HEK293 (cell line): ENCODE measurements around the gene FOXD3.

Experiments used
- GLI2 ChIP-seq: fragments of 450-650 bp; formaldehyde crosslinking; IDR thresholded peaks from 2 replicates; pipeline ENCODE4; 2017; ENCODE audit warnings: missing biosample characterization, missing genetic modification characterization, low read depth, borderline replicate concordance
- GLIS2 ChIP-seq: fragments of 450-650 bp; formaldehyde crosslinking; IDR thresholded peaks from 2 replicates; pipeline ENCODE4 v1.5.1; 2016; ENCODE audit warnings: missing biosample characterization, missing genetic modification characterization
- HOXC10 ChIP-seq: sonication (generic); formaldehyde crosslinking; IDR thresholded peaks from 2 replicates; pipeline ENCODE4 v1.8.1; 2023; ENCODE audit warnings: mild to moderate bottlenecking, missing genetic modification reagents
- MYNN ChIP-seq: fragments of 450-650 bp; formaldehyde crosslinking; IDR thresholded peaks from 2 replicates; pipeline ENCODE4 v1.5.1; 2016; ENCODE audit warnings: missing biosample characterization, missing genetic modification characterization, borderline replicate concordance
- SCRT2 ChIP-seq: fragments of 450-650 bp; formaldehyde crosslinking; IDR thresholded peaks from 2 replicates; pipeline ENCODE4 v1.5.1; 2016; ENCODE audit warnings: missing biosample characterization, missing genetic modification characterization
- SP2 ChIP-seq: fragments of 450-650 bp; formaldehyde crosslinking; IDR thresholded peaks from 2 replicates; pipeline ENCODE4 v1.5.1; 2016; ENCODE audit warnings: missing biosample characterization, missing genetic modification characterization
- ZBTB20 ChIP-seq: fragments of 450-650 bp; formaldehyde crosslinking; IDR thresholded peaks from 2 replicates; pipeline ENCODE4 v1.5.1; 2016; ENCODE audit warnings: missing biosample characterization, missing genetic modification characterization
- ZBTB7A ChIP-seq: fragments of 450-650 bp; formaldehyde crosslinking; IDR thresholded peaks from 2 replicates; pipeline ENCODE4 v1.5.1; 2016; ENCODE audit warnings: low read depth, missing biosample characterization, missing genetic modification characterization
- ZFHX2 ChIP-seq: fragments of 450-650 bp; formaldehyde crosslinking; conservative IDR thresholded peaks from 2 replicates; pipeline ENCODE4 v1.5.1; 2016; ENCODE audit warnings: missing biosample characterization, missing genetic modification characterization
- ZFP69B ChIP-seq: fragments of 450-650 bp; formaldehyde crosslinking; IDR thresholded peaks from 2 replicates; pipeline ENCODE4 v1.5.1; 2016; ENCODE audit warnings: missing biosample characterization, missing genetic modification characterization
- ZNF155 ChIP-seq: fragments of 450-650 bp; formaldehyde crosslinking; IDR thresholded peaks from 2 replicates; pipeline ENCODE4 v1.5.1; 2016; ENCODE audit warnings: missing biosample characterization, missing genetic modification characterization
- ZNF19 ChIP-seq: fragments of 450-650 bp; formaldehyde crosslinking; IDR thresholded peaks from 2 replicates; pipeline ENCODE4; 2016; ENCODE audit warnings: missing biosample characterization, missing genetic modification characterization, low read depth
- ZNF2 ChIP-seq: fragments of 450-650 bp; formaldehyde crosslinking; IDR thresholded peaks from 2 replicates; pipeline ENCODE4 v1.5.1; 2016; ENCODE audit warnings: missing biosample characterization, missing genetic modification characterization
- ZNF248 ChIP-seq: fragments of 450-650 bp; formaldehyde crosslinking; IDR thresholded peaks from 2 replicates; pipeline ENCODE4 v1.5.1; 2017; ENCODE audit warnings: missing biosample characterization, missing genetic modification characterization
- ZNF266 ChIP-seq: fragments of 450-650 bp; formaldehyde crosslinking; IDR thresholded peaks from 2 replicates; pipeline ENCODE4 v1.5.1; 2016; ENCODE audit warnings: missing biosample characterization, missing genetic modification characterization, low read depth
- ZNF274 ChIP-seq, 2 experiments: fragments of 200-500 bp in 1 of 2; fragments of 450-650 bp in 1 of 2; sonication (Bioruptor generic) in 1 of 2; formaldehyde crosslinking in 1 of 2; IDR thresholded peaks; 2 replicates each; pipeline versions ENCODE4 v1.5.1 to v1.6.1; 2014 to 2016; ENCODE audit warnings: borderline replicate concordance in 1 of 2, inconsistent platforms in 1 of 2, low read length in 1 of 2, missing biosample characterization in 1 of 2, missing genetic modification characterization in 1 of 2
- ZNF324 ChIP-seq: fragments of 450-650 bp; formaldehyde crosslinking; IDR thresholded peaks from 2 replicates; pipeline ENCODE4 v1.5.1; 2016; ENCODE audit warnings: missing biosample characterization, missing genetic modification characterization
- ZNF404 ChIP-seq: fragments of 450-650 bp; formaldehyde crosslinking; IDR thresholded peaks from 2 replicates; pipeline ENCODE4 v1.5.1; 2017; ENCODE audit warnings: missing biosample characterization, missing genetic modification characterization
- ZNF423 ChIP-seq: fragments of 450-650 bp; formaldehyde crosslinking; IDR thresholded peaks from 2 replicates; pipeline ENCODE4 v1.5.1; 2016; ENCODE audit warnings: missing biosample characterization, missing genetic modification characterization
- ZNF426 ChIP-seq: fragments of 450-650 bp; formaldehyde crosslinking; IDR thresholded peaks from 2 replicates; pipeline ENCODE4 v1.5.1; 2017; ENCODE audit warnings: missing biosample characterization, missing genetic modification characterization, mild to moderate bottlenecking, inconsistent platforms, moderate library complexity
- ZNF433 ChIP-seq: fragments of 450-650 bp; formaldehyde crosslinking; IDR thresholded peaks from 2 replicates; pipeline ENCODE4 v1.5.1; 2016; ENCODE audit warnings: missing biosample characterization, missing genetic modification characterization, low read depth
- ZNF510 ChIP-seq: fragments of 450-650 bp; formaldehyde crosslinking; IDR thresholded peaks from 2 replicates; pipeline ENCODE4 v1.5.1; 2018; ENCODE audit warnings: mild to moderate bottlenecking, missing genetic modification characterization, missing biosample characterization; ENCODE audit not compliant: insufficient replicate concordance
- ZNF514 ChIP-seq: fragments of 450-650 bp; formaldehyde crosslinking; IDR thresholded peaks from 2 replicates; pipeline ENCODE4 v1.5.1; 2016; ENCODE audit warnings: missing biosample characterization, missing genetic modification characterization
- ZNF530 ChIP-seq: fragments of 450-650 bp; formaldehyde crosslinking; IDR thresholded peaks from 2 replicates; pipeline ENCODE4 v1.5.1; 2016; ENCODE audit warnings: low read depth, missing biosample characterization, missing genetic modification characterization
- ZNF549 ChIP-seq: fragments of 450-650 bp; IDR thresholded peaks from 2 replicates; pipeline ENCODE4 v1.5.1; 2018; ENCODE audit warnings: missing biosample characterization, missing genetic modification characterization, mild to moderate bottlenecking, inconsistent platforms, moderate library complexity
- ZNF558 ChIP-seq: fragments of 450-650 bp; formaldehyde crosslinking; IDR thresholded peaks from 2 replicates; pipeline ENCODE4 v1.5.1; 2016; ENCODE audit warnings: missing biosample characterization, missing genetic modification characterization
- ZNF596 ChIP-seq: fragments of 450-650 bp; IDR thresholded peaks from 2 replicates; pipeline ENCODE4 v1.5.0; 2018; ENCODE audit warnings: missing biosample characterization, mild to moderate bottlenecking, missing genetic modification characterization, moderate library complexity
- ZNF76 ChIP-seq: fragments of 450-650 bp; formaldehyde crosslinking; IDR thresholded peaks from 2 replicates; pipeline ENCODE4; 2016; ENCODE audit warnings: low read depth, missing biosample characterization, missing genetic modification characterization, borderline replicate concordance
- ZNF792 ChIP-seq: fragments of 450-650 bp; formaldehyde crosslinking; IDR thresholded peaks from 2 replicates; pipeline ENCODE4 v1.5.1; 2016; ENCODE audit warnings: missing biosample characterization, missing genetic modification characterization
- ZSCAN30 ChIP-seq: fragments of 450-650 bp; IDR thresholded peaks from 2 replicates; pipeline ENCODE4 v1.5.1; 2018; ENCODE audit warnings: missing biosample characterization, mild to moderate bottlenecking, missing genetic modification characterization, moderate library complexity
- TF ChIP-seq, protein P1 (sequence below): fragments of 450-650 bp; formaldehyde crosslinking; IDR thresholded peaks from 2 replicates; pipeline ENCODE4 v1.5.1; 2016; ENCODE audit warnings: missing biosample characterization, missing genetic modification characterization, borderline replicate concordance
- TF ChIP-seq, protein P2 (sequence below): fragments of 450-650 bp; formaldehyde crosslinking; IDR thresholded peaks from 2 replicates; pipeline ENCODE4 v1.5.1; 2016; ENCODE audit warnings: missing biosample characterization, missing genetic modification characterization
- TF ChIP-seq, protein P3 (sequence below): fragments of 450-650 bp; formaldehyde crosslinking; IDR thresholded peaks from 2 replicates; pipeline ENCODE4 v1.5.1; 2016; ENCODE audit warnings: missing biosample characterization, missing genetic modification characterization

The FOXD3 gene

DNA sequence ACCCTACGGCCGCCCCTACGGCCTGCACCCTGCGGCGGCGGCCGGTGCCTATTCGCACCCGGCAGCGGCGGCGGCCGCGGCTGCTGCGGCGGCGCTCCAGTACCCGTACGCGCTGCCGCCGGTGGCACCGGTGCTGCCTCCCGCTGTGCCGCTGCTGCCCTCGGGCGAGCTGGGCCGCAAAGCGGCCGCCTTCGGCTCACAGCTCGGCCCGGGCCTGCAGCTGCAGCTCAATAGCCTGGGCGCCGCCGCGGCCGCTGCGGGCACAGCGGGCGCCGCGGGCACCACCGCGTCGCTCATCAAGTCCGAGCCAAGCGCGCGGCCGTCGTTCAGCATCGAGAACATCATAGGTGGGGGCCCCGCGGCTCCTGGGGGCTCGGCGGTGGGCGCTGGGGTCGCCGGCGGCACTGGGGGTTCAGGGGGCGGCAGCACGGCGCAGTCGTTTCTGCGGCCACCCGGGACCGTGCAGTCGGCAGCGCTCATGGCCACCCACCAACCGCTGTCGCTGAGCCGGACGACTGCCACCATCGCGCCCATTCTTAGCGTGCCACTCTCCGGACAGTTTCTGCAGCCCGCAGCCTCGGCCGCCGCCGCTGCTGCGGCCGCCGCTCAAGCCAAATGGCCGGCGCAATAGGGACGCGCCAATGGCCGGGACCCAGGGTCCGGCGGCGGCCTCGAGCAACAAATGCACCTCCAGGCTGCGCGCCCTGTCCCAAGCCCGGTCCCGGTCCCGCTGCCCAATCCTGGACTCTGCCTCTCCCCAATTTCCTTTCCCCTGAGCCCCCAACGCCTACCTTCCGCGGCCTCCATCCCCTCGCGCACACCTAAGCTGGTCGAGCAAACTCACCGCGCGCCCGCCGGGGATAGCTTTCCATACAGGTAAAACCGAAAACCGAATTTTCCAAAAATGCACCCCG, 1.8 kb downstream of the FOXD3 start (continued):
- TF ChIP-seq, protein P1, sequence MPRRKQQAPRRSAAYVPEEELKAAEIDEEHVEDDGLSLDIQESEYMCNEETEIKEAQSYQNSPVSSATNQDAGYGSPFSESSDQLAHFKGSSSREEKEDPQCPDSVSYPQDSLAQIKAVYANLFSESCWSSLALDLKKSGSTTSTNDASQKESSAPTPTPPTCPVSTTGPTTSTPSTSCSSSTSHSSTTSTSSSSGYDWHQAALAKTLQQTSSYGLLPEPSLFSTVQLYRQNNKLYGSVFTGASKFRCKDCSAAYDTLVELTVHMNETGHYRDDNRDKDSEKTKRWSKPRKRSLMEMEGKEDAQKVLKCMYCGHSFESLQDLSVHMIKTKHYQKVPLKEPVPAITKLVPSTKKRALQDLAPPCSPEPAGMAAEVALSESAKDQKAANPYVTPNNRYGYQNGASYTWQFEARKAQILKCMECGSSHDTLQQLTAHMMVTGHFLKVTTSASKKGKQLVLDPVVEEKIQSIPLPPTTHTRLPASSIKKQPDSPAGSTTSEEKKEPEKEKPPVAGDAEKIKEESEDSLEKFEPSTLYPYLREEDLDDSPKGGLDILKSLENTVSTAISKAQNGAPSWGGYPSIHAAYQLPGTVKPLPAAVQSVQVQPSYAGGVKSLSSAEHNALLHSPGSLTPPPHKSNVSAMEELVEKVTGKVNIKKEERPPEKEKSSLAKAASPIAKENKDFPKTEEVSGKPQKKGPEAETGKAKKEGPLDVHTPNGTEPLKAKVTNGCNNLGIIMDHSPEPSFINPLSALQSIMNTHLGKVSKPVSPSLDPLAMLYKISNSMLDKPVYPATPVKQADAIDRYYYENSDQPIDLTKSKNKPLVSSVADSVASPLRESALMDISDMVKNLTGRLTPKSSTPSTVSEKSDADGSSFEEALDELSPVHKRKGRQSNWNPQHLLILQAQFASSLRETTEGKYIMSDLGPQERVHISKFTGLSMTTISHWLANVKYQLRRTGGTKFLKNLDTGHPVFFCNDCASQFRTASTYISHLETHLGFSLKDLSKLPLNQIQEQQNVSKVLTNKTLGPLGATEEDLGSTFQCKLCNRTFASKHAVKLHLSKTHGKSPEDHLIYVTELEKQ (tag by site-specific recombination), result no peak
- TF ChIP-seq ZNF530 (tag by site-specific recombination) (no peak), ZNF549 (tag by site-specific recombination) (no peak), ZNF2 (tag by site-specific recombination) (peak; percentile 31; the same call in 1 of the 2 replicates), ZNF596 (tag by site-specific recombination) (peak; percentile 31; the same call in 1 of the 2 replicates), SP2 (tag by site-specific recombination) (no peak), ZNF155 (tag by site-specific recombination) (no peak), ZNF426 (tag by site-specific recombination) (no peak), ZNF248 (tag by site-specific recombination) (no peak), SCRT2 (tag by site-specific recombination) (0 out of 2 replicates have a peak, but pooled peaks have one; percentile 12), ZBTB20 (0 out of 2 replicates have a peak, but pooled peaks have one; percentile 21), ZFP69B (tag by site-specific recombination) (no peak), ZNF792 (tag by site-specific recombination) (no peak), ZNF324 (tag by site-specific recombination) (no peak), ZFHX2 (tag by site-specific recombination) (no peak), ZNF404 (no peak), ZNF558 (tag by site-specific recombination) (no peak), ZNF274 (IDR thresholded peaks at IDR 0.05; ENCODE audit: low read length) (no peak), ZNF274 (tag by site-specific recombination; IDR thresholded peaks at IDR 0.05; ENCODE audit: borderline replicate concordance) (no peak), GLI2 (tag by site-specific recombination) (no peak), MYNN (tag by site-specific recombination) (no peak), HOXC10 (CRISPR knock-in tag) (0 out of 2 replicates have a peak, but pooled peaks have one; percentile 47), ZBTB7A (tag by site-specific recombination) (0 out of 2 replicates have a peak, but pooled peaks have one; percentile 31), ZNF510 (no peak), GLIS2 (no peak), ZNF19 (tag by site-specific recombination) (no peak), ZNF423 (tag by site-specific recombination) (no peak), ZSCAN30 (tag by site-specific recombination) (peak; percentile 29; the same call in 1 of the 2 replicates), ZNF266 (tag by site-specific recombination) (no peak), ZNF433 (tag by site-specific recombination) (no peak), ZNF76 (no peak), ZNF514 (tag by site-specific recombination) (no peak)
- TF ChIP-seq, protein P2, sequence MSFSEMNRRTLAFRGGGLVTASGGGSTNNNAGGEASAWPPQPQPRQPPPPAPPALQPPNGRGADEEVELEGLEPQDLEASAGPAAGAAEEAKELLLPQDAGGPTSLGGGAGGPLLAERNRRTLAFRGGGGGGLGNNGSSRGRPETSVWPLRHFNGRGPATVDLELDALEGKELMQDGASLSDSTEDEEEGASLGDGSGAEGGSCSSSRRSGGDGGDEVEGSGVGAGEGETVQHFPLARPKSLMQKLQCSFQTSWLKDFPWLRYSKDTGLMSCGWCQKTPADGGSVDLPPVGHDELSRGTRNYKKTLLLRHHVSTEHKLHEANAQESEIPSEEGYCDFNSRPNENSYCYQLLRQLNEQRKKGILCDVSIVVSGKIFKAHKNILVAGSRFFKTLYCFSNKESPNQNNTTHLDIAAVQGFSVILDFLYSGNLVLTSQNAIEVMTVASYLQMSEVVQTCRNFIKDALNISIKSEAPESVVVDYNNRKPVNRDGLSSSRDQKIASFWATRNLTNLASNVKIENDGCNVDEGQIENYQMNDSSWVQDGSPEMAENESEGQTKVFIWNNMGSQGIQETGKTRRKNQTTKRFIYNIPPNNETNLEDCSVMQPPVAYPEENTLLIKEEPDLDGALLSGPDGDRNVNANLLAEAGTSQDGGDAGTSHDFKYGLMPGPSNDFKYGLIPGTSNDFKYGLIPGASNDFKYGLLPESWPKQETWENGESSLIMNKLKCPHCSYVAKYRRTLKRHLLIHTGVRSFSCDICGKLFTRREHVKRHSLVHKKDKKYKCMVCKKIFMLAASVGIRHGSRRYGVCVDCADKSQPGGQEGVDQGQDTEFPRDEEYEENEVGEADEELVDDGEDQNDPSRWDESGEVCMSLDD, result no peak
- TF ChIP-seq, protein P3, sequence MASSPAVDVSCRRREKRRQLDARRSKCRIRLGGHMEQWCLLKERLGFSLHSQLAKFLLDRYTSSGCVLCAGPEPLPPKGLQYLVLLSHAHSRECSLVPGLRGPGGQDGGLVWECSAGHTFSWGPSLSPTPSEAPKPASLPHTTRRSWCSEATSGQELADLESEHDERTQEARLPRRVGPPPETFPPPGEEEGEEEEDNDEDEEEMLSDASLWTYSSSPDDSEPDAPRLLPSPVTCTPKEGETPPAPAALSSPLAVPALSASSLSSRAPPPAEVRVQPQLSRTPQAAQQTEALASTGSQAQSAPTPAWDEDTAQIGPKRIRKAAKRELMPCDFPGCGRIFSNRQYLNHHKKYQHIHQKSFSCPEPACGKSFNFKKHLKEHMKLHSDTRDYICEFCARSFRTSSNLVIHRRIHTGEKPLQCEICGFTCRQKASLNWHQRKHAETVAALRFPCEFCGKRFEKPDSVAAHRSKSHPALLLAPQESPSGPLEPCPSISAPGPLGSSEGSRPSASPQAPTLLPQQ, result no peak
